Tibial artery (tissue), 4 donors: Measurements from ENCODE around the gene ATG7.

Source experiments
- DNase-seq, 2 donors: peaks; one replicate each; pipeline ENCODE4 v3.0.0-alpha.2; 2019
- H3K27ac ChIP-seq, 2 donors: fragments of 200-600 bp; sonication (generic) in 1 of 2; 1 replicate in 1 of 2; 2 replicates in 1 of 2; pipeline ENCODE4 v1.5.1; 2018 to 2019; ENCODE audit warnings: mild to moderate bottlenecking in 1 of 2
- H3K27me3 ChIP-seq, 2 donors: fragments of 200-600 bp; sonication (generic) in 1 of 2; one replicate each; pipeline versions ENCODE4 v1.5.1 to v1.6.0; 2016 to 2019
- H3K36me3 ChIP-seq, 3 donors: fragments of 200-600 bp; sonication (generic) in 2 of 3; one replicate each; pipeline ENCODE4 v1.5.1; 2016 to 2019; ENCODE audit warnings: mild to moderate bottlenecking in 2 of 3
- H3K4me1 ChIP-seq, 4 donors: fragments of 200-600 bp; sonication (generic) in 2 of 4; 1 replicate in 3 of 4; 2 replicates in 1 of 4; pipeline ENCODE4 v1.5.1; 2016 to 2019
- H3K4me3 ChIP-seq, 2 donors: fragments of 200-600 bp; sonication (generic) in 1 of 2; 1 replicate in 1 of 2; 2 replicates in 1 of 2; pipeline ENCODE4 v1.5.1; 2018 to 2019; ENCODE audit warnings: mild to moderate bottlenecking in 2 of 2
- H3K9me3 ChIP-seq, 3 donors: fragments of 200-600 bp; sonication (generic) in 1 of 3; one replicate each; pipeline ENCODE4 v1.5.1; 2016 to 2019
- intact Hi-C: fragments of 100-400 bp; cut with DNase I; formaldehyde crosslinking; loops from one replicate; pipeline ENCODE4 v1.15.0; 2023; ENCODE audit warnings: low total_unique reads
- TF ChIP-seq, protein P1 (sequence below), 2 experiments: fragments of 200-600 bp in 1 of 2; fragments of 450-650 bp in 1 of 2; IDR thresholded peaks; one replicate each; pipeline ENCODE4 v1.5.1; 2017 to 2019; ENCODE audit warnings: antibody characterized with exemption in 2 of 2, mild to moderate bottlenecking in 1 of 2, moderate library complexity in 1 of 2

The ATG7 gene

DNA sequence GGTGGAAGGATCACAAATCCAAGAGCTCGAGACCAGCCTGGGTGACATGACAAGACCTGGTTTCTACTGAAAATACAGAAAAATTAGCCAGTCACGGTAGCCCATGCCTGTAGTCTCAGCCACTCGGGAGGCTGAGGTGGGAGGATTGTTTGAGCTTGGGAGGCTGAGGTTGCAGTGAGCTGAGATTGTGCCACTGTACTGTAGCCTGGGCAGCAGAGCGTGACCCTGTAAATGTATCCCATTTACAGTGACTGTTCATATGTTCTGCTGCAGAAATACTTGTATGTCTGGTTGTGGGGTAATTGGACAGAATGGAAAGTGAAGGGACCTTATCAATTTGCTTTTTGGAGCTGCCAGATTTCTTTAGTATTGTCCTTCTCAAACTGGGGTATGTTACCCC lies 24.9 kb downstream of the ATG7 start:
- Histone ChIP-seq H3K4me1 (no peaks in the 10 kb centered on the region), H3K36me3 (peaks cover 26 to 35% (median 31%) of the 10 kb centered on the region in 3 donors), H3K27ac (no peak overlapping the region), H3K9me3 (no peaks in the 10 kb centered on the region), H3K4me3 (no peak overlapping the region), H3K27me3 (no peaks in the 10 kb centered on the region)
- TF ChIP-seq, protein P1, sequence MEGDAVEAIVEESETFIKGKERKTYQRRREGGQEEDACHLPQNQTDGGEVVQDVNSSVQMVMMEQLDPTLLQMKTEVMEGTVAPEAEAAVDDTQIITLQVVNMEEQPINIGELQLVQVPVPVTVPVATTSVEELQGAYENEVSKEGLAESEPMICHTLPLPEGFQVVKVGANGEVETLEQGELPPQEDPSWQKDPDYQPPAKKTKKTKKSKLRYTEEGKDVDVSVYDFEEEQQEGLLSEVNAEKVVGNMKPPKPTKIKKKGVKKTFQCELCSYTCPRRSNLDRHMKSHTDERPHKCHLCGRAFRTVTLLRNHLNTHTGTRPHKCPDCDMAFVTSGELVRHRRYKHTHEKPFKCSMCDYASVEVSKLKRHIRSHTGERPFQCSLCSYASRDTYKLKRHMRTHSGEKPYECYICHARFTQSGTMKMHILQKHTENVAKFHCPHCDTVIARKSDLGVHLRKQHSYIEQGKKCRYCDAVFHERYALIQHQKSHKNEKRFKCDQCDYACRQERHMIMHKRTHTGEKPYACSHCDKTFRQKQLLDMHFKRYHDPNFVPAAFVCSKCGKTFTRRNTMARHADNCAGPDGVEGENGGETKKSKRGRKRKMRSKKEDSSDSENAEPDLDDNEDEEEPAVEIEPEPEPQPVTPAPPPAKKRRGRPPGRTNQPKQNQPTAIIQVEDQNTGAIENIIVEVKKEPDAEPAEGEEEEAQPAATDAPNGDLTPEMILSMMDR (IDR thresholded peaks at IDR 0.05), result no peak
- intact Hi-C loops, result no loop called here
- no peak for DNase-seq

DNA sequence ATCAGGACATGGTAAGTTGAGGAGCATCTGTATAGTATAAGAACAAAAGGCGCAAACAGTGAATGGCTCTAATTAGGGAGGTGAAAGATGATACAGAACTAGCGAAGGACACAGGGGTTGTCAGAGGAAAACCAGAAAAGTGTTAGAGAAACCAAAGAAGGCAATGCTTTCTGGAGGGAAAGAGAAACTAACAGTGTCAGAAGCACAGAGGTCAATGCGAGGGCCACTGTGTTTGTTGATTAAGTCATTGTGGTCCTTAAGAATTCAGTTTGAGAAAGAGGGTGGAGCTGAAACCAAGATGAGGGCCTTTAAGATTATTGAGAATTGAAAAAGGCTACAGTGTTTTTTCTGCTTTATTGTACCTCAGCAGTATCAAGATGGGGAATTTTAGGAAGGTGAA lies 28.8 kb downstream of the ATG7 start:
- H3K27me3 ChIP-seq, result no peaks in the 10 kb centered on the region
- peaks cover 0 to 10% (median 0%) of the 10 kb centered on the region in 4 donors for H3K4me1 ChIP-seq
- DNase-seq, result no peak
- no peak overlapping the region for H3K4me3 ChIP-seq
- H3K27ac ChIP-seq, result no peak overlapping the region
- H3K36me3 ChIP-seq, result peaks cover 26 to 52% (median 44%) of the 10 kb centered on the region in 3 donors
- TF ChIP-seq, protein P1 (IDR thresholded peaks at IDR 0.05), result no peak
- intact Hi-C loops, result no loop called here
- H3K9me3 ChIP-seq, result no peaks in the 10 kb centered on the region

DNA sequence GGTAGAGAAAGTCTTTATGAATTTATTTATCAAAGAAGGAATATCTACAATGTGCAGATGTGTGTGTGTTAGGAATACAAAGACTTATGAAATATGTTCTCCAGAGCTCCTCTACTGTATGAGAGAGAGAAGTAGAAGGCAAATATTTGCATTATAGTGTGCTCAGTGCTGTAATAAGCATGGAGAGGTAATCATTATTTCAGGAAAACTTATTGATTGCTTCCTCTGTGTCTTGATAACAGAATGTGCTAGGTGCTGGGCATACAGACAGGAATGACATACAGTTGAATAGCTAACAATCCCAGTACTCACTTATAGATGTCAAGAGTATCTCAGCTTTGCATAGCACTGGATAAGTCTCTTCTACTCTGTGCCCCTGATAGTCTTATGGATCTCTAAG lies 30.2 kb downstream of the ATG7 start:
- DNase-seq, result no peak
- TF ChIP-seq, protein P1 (IDR thresholded peaks at IDR 0.05), result no peak
- Histone ChIP-seq H3K9me3 (no peaks in the 10 kb centered on the region), H3K27ac (no peak overlapping the region), H3K27me3 (no peaks in the 10 kb centered on the region), H3K4me3 (no peak overlapping the region), H3K36me3 (peaks cover 33 to 64% (median 55%) of the 10 kb centered on the region in 3 donors), H3K4me1 (peaks cover 0 to 10% (median 0%) of the 10 kb centered on the region in 4 donors)
- intact Hi-C loops, result no loop called here

DNA sequence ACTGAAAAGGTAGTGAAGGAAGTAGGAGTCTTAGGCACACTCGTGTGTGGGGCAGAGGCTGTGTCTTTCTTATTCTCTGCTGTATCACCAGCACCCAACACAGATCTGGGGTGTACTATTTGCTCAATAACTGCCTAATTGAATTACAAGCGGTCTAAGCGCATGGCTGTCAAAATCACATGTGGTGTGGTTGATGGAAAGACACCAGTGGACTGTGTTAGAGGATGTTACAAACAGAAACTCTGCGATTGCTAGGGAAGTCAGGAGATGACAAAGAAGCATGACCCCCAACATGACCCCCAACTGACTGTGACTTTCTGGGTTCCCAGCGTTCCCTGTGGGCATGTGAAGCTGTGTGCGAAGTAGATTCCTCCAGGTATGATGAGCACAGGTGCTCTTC lies 32.0 kb downstream of the ATG7 start:
- H3K27ac ChIP-seq, result no peak overlapping the region
- TF ChIP-seq, protein P1 (IDR thresholded peaks at IDR 0.05), result no peak
- H3K27me3 ChIP-seq, result no peaks in the 10 kb centered on the region
- intact Hi-C loops, result no loop called here
- peaks cover 42 to 74% (median 64%) of the 10 kb centered on the region in 3 donors for H3K36me3 ChIP-seq
- no peak for DNase-seq
- H3K9me3 ChIP-seq, result no peaks in the 10 kb centered on the region
- peaks cover 0 to 10% (median 0%) of the 10 kb centered on the region in 4 donors for H3K4me1 ChIP-seq
- H3K4me3 ChIP-seq, result no peak overlapping the region

DNA sequence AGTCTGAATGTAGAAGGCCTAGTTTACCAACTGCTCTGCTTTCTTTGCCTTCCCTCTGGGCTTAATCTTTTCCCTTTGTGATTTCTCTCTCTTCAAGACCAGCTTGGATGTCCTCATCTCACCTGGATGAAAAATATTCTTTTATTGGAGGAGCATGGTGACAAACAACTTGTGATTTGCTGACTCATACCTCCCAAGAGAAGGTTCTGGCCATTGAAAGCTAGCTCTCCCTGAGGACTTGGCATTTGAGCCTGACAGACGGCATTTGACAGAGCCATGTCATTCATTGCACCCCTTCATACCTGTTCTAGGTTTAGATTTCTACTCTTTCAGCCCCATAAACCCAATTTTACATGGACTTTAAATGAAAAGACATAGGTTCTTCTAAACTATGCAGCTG lies 33.3 kb downstream of the ATG7 start:
- intact Hi-C loops, result no loop called here
- no peaks in the 10 kb centered on the region for H3K9me3 ChIP-seq
- H3K27ac ChIP-seq, result no peak overlapping the region
- no peak overlapping the region for H3K4me3 ChIP-seq
- peaks cover 0 to 10% (median 0%) of the 10 kb centered on the region in 4 donors for H3K4me1 ChIP-seq
- H3K27me3 ChIP-seq, result no peaks in the 10 kb centered on the region
- TF ChIP-seq, protein P1 (IDR thresholded peaks at IDR 0.05), result no peak
- H3K36me3 ChIP-seq, result peaks cover 46 to 74% (median 63%) of the 10 kb centered on the region in 3 donors
- DNase-seq, result no peak
